Measurements from ENCODE around the gene NPHP4.

DNA sequence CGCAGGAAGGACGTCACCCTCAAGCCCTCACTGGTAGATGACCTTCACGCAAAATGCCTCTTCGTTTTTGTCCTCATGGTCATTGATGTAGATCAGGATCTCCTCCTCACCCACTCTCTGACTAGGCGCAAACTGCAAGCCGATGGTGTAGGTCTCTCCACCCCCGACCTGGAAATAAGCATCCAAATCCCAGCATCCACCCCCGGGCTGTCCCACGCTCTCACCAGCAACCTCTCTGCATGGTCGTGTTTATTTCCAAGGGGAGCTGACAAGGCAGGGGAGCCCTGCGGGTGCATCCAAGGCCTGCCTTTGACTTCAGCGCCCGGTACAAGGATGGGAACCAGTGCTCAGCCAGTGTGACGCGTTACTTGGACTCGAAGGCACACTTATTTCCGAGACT lies 129.0 kb downstream of the NPHP4 start:
- TF ChIP-seq, protein P1, sequence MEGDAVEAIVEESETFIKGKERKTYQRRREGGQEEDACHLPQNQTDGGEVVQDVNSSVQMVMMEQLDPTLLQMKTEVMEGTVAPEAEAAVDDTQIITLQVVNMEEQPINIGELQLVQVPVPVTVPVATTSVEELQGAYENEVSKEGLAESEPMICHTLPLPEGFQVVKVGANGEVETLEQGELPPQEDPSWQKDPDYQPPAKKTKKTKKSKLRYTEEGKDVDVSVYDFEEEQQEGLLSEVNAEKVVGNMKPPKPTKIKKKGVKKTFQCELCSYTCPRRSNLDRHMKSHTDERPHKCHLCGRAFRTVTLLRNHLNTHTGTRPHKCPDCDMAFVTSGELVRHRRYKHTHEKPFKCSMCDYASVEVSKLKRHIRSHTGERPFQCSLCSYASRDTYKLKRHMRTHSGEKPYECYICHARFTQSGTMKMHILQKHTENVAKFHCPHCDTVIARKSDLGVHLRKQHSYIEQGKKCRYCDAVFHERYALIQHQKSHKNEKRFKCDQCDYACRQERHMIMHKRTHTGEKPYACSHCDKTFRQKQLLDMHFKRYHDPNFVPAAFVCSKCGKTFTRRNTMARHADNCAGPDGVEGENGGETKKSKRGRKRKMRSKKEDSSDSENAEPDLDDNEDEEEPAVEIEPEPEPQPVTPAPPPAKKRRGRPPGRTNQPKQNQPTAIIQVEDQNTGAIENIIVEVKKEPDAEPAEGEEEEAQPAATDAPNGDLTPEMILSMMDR (IDR thresholded peaks at IDR 0.05), result no peak
- TF ChIP-seq POLR2A (IDR thresholded peaks at IDR 0.05), result no peak

Data from lower leg skin (tissue), 3 donors.